Activated CD8-positive, alpha-beta memory T cell treated with anti-CD3 and anti-CD28 coated beads, Interleukin-2, amount 50 U/mL, for 1 hour (primary cell): ENCODE measurements around the gene RGMA.
A peak's percentile ranks its signal among the peaks of the same experiment; 100 is the strongest.

Experiments used
- DNase-seq: peaks from one replicate; pipeline ENCODE4 v3.0.0-alpha.2; 2020; ENCODE audit errors: extremely low read depth

Gene RGMA

DNA sequence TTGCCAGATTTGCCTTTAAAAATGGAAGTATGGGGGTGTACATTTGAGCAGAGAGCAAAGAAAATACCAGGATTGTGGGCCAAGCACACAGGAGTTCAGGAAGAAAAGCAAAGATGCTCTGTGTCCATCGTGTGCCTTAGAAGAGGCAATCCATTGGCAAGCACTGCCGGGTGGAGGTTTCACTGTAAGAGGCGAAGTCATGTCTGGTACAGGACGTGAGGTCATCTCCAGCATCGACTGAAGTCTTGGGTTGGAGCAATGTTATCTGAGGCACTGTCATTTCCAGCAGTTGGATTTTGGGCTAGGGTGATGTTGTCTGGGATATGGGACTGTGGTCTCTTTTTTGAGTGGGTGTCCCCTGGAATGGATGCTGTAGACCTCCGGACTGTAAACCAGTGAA, 4.8 kb upstream of the RGMA start:
- no peak for DNase-seq

- DNase-seq: no peak
These were observed 2.5 kb upstream of the RGMA start for GRCh38 chr15:93091465-93091864.

GRCh38 chr15:93089727-93090305, 805 bp upstream of the RGMA start:
- no peak for DNase-seq

DNA sequence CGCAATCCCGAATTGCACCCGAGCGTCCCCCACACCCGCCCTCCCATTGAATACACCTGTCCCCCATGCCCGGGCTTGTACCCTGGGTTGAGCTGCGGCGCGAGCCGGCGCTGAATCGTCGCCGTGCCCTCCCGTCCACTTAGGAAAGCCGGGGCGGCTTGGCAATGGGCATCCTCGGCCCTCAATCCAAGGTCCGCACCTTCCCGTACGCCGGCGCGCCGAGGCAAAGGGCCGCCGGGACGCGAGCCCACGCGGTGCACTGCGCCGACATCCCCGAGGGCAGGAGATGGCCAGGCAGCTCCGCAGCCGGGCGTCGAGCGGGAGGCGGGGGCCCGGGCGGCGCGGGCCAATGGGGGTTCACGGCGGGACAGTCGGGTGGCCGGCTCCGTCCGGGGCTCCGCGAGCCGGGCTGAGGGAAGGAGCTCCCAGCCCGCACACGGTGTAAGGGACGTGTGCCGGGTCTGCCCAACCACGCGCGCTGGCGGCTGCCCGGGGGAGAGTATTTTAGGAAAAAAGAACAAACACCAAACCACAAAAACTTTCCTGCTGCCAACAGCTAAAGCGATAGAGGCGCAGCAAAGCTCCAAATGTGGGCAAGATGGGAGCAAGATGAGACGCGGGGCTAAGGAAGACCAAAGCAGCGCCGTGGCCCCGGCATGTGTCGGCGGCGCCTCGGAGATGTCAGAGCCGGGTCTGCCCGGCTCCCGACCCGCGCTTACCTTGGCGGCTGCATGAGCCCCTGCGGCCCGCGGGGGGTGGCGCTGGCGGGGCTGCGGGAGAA, 621 bp downstream of the RGMA start:
- no peak for DNase-seq

DNA sequence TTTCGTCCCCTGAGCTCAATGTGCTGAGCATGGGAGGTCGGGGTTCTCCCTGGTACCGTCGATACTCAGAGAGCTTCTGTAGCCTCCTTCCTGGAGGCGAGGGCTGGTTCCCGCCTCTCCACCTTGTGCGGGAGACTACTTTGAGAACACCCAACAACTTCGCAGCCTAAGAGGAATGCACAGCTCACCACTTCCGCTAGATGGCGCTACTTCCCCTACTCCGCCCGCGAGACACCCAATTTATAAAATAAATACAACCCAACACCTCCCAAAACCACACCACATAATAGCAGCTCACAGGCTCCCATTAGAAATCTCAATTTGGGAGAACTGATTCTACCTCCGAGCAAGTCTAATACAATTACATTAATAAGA, 1.2 kb downstream of the RGMA start:
- DNase-seq: peak; percentile 21

DNA sequence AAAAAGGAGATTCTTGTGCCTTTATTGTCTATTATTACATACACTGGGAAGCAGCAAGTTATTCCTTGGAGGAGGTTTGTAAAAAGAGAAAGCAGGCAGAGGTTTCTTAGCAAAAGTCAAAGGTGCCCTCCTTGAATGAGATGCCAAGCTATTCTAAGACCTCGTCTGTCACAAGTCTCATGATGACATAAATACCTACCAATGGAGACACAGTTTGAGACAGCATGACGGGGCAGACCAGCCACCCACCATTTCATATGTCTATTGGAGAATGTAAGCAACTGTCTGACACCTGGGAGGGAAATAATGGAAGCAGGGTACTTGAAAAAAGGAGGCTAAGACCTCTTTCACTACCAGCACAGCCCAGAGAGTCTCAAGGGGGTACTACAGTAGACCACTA, 2.2 kb downstream of the RGMA start:
- no peak for DNase-seq

- no peak for DNase-seq
These were observed 3.3 kb downstream of the RGMA start for GRCh38 chr15:93085692-93086091.

GRCh38 chr15:93082861-93083260, 6.2 kb downstream of the RGMA start:
- DNase-seq: no peak

DNA sequence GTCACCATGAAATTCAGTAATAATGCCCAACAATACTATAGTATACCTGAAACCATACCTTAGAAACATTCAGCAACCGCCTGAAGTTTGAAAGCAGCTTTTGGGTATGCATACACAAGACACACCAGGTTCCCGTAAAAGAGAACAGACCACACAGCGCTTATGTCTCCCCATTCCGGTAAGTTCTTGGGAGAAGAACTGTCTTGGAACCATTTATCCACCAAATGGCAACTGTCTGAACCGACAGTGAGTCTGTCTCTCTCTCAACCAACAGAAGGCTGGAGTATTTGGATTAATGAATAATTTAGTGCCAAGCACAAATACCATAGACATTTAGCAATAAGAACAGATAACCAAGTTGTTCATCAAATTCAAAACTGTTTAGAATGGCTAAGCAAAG, 7.6 kb downstream of the RGMA start:
- DNase-seq: no peak

DNA sequence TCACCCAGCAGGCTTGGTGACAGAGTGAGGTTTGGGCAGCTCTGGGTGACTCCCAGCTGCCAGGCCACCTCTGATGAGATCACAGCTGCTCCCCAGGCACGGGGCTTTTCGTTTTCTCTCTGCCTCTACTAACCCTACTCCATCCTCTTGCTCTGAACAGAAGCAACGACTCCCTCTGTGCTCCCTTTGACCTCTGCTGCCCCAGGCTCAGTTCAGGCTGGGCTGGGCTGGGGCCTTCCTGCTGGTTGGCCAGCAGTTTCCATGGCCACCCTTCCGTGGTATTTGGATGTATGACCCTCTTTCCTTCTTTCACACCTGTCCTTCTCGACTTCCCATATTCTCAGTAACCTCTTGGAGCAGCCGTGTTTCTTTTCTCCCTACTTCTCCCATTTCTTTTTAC, 8.6 kb downstream of the RGMA start:
- DNase-seq: no peak

DNA sequence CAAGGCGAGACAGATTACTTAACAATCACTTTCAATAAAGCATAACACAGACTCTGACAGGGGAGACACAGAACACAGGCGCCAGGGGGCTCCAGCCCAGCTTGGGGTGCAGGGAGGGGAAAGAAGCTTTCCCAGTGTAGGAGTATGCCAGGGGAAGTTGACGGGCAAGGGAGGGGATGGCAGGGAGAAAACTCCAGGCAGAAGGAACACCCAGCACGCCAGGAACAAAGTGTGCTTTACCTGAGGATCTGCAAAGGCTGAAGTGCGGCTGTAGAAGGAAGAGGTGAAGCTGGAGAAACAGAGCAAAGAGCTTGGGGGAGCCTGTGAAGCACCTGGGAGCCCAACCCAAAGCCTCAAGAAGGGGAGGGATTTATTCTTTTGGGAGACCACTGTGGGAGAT, 12.1 kb downstream of the RGMA start:
- DNase-seq: no peak

DNA sequence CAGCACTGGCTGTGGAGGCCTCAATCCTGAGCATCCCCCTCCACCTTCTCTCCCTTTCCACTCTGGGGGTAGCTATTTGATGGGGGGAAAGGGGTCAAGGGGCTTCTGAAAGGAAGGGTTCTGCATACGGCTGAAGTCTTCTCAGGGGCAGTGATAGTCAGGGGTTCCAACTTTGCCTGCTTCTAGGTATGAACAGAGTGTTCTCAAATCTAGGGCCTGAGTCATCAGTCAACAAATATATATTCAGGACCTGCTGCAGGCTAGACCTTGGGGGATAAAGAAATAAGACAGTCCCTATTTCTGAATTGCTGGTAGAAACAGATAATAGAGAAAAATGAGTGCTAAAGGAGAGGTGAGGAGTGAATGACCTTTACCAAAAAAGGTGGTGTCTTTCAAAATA, 12.8 kb downstream of the RGMA start:
- no peak for DNase-seq

DNA sequence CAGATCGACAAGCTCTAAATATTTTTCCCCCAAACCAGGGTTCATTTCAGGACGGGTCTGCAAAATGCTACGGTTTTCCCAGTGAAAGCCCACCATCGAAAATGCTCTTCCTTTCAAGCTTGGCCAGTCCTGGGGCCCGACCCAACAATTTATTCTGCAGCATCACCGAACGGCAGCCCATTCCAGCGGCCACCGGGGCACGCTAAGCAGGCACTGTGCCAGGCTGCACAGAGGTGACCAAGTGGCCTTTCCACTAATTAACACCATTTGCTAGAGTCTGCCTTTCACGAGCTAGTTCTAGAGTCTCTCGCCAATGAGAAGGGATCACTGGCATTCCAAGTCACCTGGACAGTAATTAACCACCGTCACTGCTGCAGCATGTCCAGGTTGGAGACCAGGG, 14.4 kb downstream of the RGMA start:
- DNase-seq: no peak

- no peak for DNase-seq
These were observed 15.5 kb downstream of the RGMA start for GRCh38 chr15:93073465-93073952.

- DNase-seq: no peak
These were observed 16.3 kb downstream of the RGMA start for GRCh38 chr15:93072411-93073394.

DNA sequence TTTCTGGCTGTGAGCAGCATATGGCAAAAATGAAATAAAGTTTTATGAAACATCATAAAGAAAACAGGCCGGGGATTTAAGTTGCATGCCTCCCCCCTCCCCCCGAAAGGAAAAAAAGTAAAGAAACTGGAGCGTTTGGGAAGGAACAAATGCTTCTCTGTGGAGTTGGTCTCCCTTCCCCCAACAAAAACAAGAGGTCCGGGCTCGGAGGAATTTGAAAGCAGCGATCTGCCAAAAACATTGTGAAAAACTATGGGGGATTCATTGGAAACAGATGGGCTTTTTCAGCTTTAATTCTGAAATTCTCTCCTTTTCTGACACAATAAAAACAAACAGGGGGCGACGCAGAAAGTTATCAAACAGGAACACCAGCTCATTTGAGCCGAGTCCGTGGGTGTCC, 17.0 kb downstream of the RGMA start:
- DNase-seq: no peak

- no peak for DNase-seq
These were observed 17.5 kb downstream of the RGMA start for GRCh38 chr15:93071469-93071936.

DNA sequence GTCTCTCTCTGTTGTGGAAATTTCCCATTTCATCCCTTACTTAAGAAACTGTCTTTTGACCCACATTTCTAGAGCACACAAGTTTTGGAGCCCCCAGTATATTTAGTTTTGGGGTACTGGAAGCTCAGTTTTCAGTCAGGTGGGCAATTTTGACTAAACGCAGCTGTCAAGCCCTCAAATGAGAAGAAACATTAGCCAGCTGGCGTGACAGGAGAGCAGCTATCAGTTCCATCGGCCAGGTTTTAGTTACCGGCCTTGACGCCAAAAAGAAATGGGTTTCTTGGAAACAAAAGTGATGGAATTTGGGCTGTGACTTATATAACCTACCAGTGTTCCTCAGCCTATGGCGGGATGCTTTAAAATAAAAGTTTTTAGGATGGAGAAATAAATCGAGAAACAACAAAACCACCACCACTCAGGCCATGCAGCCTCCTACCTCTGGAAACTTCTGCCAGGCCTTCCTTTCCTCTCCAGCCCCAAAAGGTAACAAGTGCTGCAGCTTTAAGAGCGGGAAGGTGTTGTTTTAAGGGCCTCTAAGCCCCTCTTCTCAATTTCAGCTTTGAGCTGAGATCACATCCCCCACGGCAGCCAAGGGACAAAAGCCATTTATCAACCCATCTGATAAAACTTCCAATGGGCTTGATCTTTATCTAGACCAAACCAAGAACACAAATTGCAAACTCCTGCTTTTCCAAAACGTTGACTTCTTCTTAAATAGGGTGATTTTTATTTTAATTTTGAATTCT, 18.3 kb downstream of the RGMA start:
- no peak for DNase-seq

DNA sequence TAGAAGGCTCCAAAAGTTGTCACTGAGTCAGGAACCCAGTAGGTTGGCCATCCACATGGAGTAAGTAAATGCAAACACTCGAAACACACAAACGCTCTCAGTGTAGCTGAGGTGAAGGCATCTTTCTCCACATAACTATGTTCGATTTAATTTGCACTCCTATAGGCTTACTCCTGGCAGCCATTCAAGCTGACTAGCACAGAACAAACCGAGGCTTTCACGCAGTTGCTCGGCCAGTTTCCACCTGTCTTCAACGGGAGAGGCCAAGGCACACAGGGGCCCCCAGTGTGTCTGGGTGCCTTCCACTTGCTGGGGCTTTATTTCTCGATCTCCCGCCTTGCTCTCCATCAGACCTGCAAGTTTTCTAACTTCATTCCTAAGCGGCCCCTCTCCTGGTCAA, 18.9 kb downstream of the RGMA start:
- DNase-seq: no peak

GRCh38 chr15:93068581-93069199, 20.3 kb downstream of the RGMA start:
- DNase-seq: no peak

- no peak for DNase-seq
These were observed 21.3 kb downstream of the RGMA start for GRCh38 chr15:93067649-93068085.
